ENCODE results near the gene RHPN2. TPM values are rescaled to one million over a fixed set of nuclear protein-coding genes. Genes with fewer than 3 reads are reported as not detected.

The RHPN2 gene
- total RNA-seq (2021; fragmentation: NEBNext Ultra II Directional; extraction: Animal tissue kit (Norgen Biotek cat#: 25700)) = 31.1 and 36.2 TPM in 2 replicates
- 22.8 and 27.2 TPM in 2 replicates for polyA plus RNA-seq (2011; rRNA removed)
- 28.8 TPM for polyA plus RNA-seq (2011; cell fraction: cytosol; rRNA removed)
- polyA plus RNA-seq (2011; cell fraction: nucleus; rRNA removed) = 26.0 TPM
- 23.3 to 37.2 TPM (median 28.3 TPM) in 4 replicates for polyA plus RNA-seq (2012, experiment 1 of 2)
- 15.6 TPM for polyA plus RNA-seq (2012, experiment 2 of 2)
- 14.1 TPM for polyA plus RNA-seq (2013, experiment 1 of 2)
- polyA plus RNA-seq (2013, experiment 2 of 2) = 15.8 TPM
- 29.3 and 36.6 TPM in 2 replicates for polyA minus RNA-seq (2011; rRNA and poly(A)+ RNA removed)
- polyA minus RNA-seq (2011; cell fraction: cytosol; rRNA and poly(A)+ RNA removed) = 33.2 TPM
- polyA minus RNA-seq (2011; cell fraction: nucleus; rRNA and poly(A)+ RNA removed) = 18.1 TPM
- long read RNA-seq, experiment 1, transcript RHPN2-201 (15 exons, 3,500 nt) = major isoform, 6 of 31 reads
- long read RNA-seq, experiment 1, partial matches to known transcripts = 9 of 31 reads
- long read RNA-seq, experiment 1, other reads (novel, unspliced or antisense) = 12 of 31 reads
- long read RNA-seq, experiment 2, partial matches to known transcripts = 1 of 5 reads
- long read RNA-seq, experiment 2, other reads (novel, unspliced or antisense) = 0 of 5 reads

GRCh38 chr19:33064792-33065550 is at the start of gene RHPN2:
Gene RHPN2 (minus strand): TSS chr19:33064888. CDS start chr19:33064852, 36 bp downstream.
- Histone ChIP-seq H3K23ac (ENCODE audit: insufficient read length) (no peak within 1 kb of the TSS), H3K56ac (replicated peaks; ENCODE audit: insufficient read length, low read depth, low read length) (peak within 1 kb of the TSS; percentile 46), H3K14ac (ENCODE audit: insufficient read length) (no peak within 1 kb of the TSS), H3K4me1 (replicated peaks in 1 of 4; ENCODE audit: control insufficient read depth in 3 of 4, insufficient read depth in 4 of 4, low read length in 3 of 4) (peaks cover 0 to 4% (median 0%) of the 10 kb centered on the region in 4 experiments; a peak in 1 of 7 replicates), H4K8ac (ENCODE audit: extremely low read depth, insufficient read depth, low read length) (peak within 1 kb of the TSS; percentile 94), H2BK15ac (ENCODE audit: low read length) (0 out of 2 replicates have a peak within 1 kb of the TSS, but pooled peaks have one; percentile 46), H4K5ac (ENCODE audit: insufficient read length, low read depth, low read length) (peak within 1 kb of the TSS; percentile 59), H3K36me3 (ENCODE audit: control insufficient read depth in 2 of 4, insufficient read depth in 4 of 4, low read length in 3 of 4) (no peaks in the 10 kb centered on the region), H3K79me2 (ENCODE audit: control insufficient read depth in 1 of 2, insufficient read depth in 2 of 2, low read length in 2 of 2) (peaks cover 5 to 39% of the 10 kb centered on the region in 2 experiments), H2AK5ac (ENCODE audit: low read depth, low read length) (no peak within 1 kb of the TSS), H2BK20ac (ENCODE audit: low read length) (no peak within 1 kb of the TSS), H3K27ac (ENCODE audit: low read depth, low read length) (no peak within 1 kb of the TSS), H3K4me2 (ENCODE audit: insufficient read depth in 1 of 2, low read depth in 2 of 2, low read length in 2 of 2) (peak within 1 kb of the TSS; percentile 61 to 79), H4K91ac (replicated peaks; ENCODE audit: insufficient read length, low read length) (peak within 1 kb of the TSS; percentile 54), H2BK12ac (ENCODE audit: low read depth, low read length) (0 out of 2 replicates have a peak within 1 kb of the TSS, but pooled peaks have one; percentile 4), H2AFZ (ENCODE audit: low read length) (0 out of 2 replicates have a peak within 1 kb of the TSS, but pooled peaks have one; percentile 5), H2BK120ac (replicated peaks; ENCODE audit: low read depth, low read length) (no peak within 1 kb of the TSS), H3K79me1 (ENCODE audit: low read depth, low read length) (peaks cover 10% of the 10 kb centered on the region; the same call in 1 of the 2 replicates), H4K20me1 (replicated peaks in 1 of 2; ENCODE audit: control insufficient read depth in 1 of 2, insufficient read depth in 2 of 2, low read length in 2 of 2) (peaks cover 3 to 5% of the 10 kb centered on the region in 2 experiments), H3K27me3 (replicated peaks in 1 of 4; ENCODE audit: control insufficient read depth in 3 of 4, extremely low read depth in 1 of 4, insufficient read depth in 3 of 4, low read length in 3 of 4) (peaks cover 0 to 4% (median 3%) of the 10 kb centered on the region in 4 experiments; a peak in 4 of 7 replicates), H3K9me3 (ENCODE audit: insufficient read depth in 2 of 2, low read depth in 1 of 2, low read length in 1 of 2) (no peaks in the 10 kb centered on the region), H3K18ac (ENCODE audit: extremely low read depth, low read length) (peak within 1 kb of the TSS; percentile 87), H2BK5ac (ENCODE audit: low read depth, low read length) (no peak within 1 kb of the TSS; the same call in 1 of the 2 replicates), H3K9ac (replicated peaks in 1 of 4; ENCODE audit: extremely low read depth in 1 of 4, low read depth in 3 of 4, low read length in 3 of 4) (peak within 1 kb of the TSS; percentile 29 to 62 (median 48); a peak in 6 of 7 replicates), H3K23me2 (ENCODE audit: low read depth, low read length) (peaks cover 3% of the 10 kb centered on the region; the same call in 1 of the 2 replicates), H3K4me3 (ENCODE audit: extremely low read depth in 1 of 4, insufficient read depth in 2 of 4, low read depth in 3 of 4, low read length in 4 of 4) (peak within 1 kb of the TSS; percentile 54 to 100 (median 75)), H3K4ac (replicated peaks; ENCODE audit: insufficient read length, low read depth, low read length) (no peak within 1 kb of the TSS)
- CTCF ChIA-PET (ENCODE audit: partially characterized antibody) = interaction anchor here (0.7 kb wide), 1 partner anchor 26 kb away, joined by 3 read pairs; no protein-coding TSS in a partner anchor
- FAIRE-seq (no peak), DNase-seq (ENCODE audit: low read depth in 1 of 2, low spot score in 2 of 2) (peak in 1 of 2 experiments; percentile 82)
- 7% methylated on average over 51 of the region's 86 CpGs; no CpG with 5 or more reads in 1 of the 2 experiments for WGBS, 2 experiments (ENCODE audit: extremely low coverage in 1 of 2, insufficient coverage in 1 of 2, insufficient read length in 1 of 2, insufficient replicate concordance in 2 of 2, low coverage in 1 of 2, low lambda C conversion rate in 2 of 2, missing lambda C conversion rate in 1 of 2)
- POLR2A ChIA-PET (ENCODE audit: partially characterized antibody) = interaction anchor here (1.0 to 4.1 kb wide), 5 partner anchors 13 to 18 kb away, joined by 3 to 12 read pairs (median 3); partner anchors contain the start of gene GPATCH1
- no peak for TF ChIP-seq RXRA (IDR thresholded peaks at IDR 0.05; ENCODE audit: insufficient read depth, low read depth, low read length)
- TF ChIP-seq TAF7 (optimal IDR thresholded peaks at IDR 0.05; ENCODE audit: borderline replicate concordance, low read depth, low read length) = peak; percentile 51
- TF ChIP-seq, protein P1, sequence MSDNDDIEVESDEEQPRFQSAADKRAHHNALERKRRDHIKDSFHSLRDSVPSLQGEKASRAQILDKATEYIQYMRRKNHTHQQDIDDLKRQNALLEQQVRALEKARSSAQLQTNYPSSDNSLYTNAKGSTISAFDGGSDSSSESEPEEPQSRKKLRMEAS (IDR thresholded peaks at IDR 0.05) = peak; percentile 36; the same call in 1 of the 2 replicates
- TF ChIP-seq POLR2A (IDR thresholded peaks at IDR 0.05; ENCODE audit: control extremely low read depth in 1 of 2, low read depth in 2 of 2, low read length in 2 of 2) = peak in 1 of 2 experiments; percentile 29; a peak in 1 of 3 replicates
- TF ChIP-seq TBP (IDR thresholded peaks at IDR 0.05; ENCODE audit: low read depth, low read length) = peak; percentile 45; the same call in 1 of the 2 replicates
- no peak for TF ChIP-seq CREB1 (IDR thresholded peaks at IDR 0.05)
- peak; percentile 89 for TF ChIP-seq KDM4A (IDR thresholded peaks at IDR 0.05; ENCODE audit: low read depth, low read length, severe bottlenecking)
- TF ChIP-seq ASH2L (IDR thresholded peaks at IDR 0.05; ENCODE audit: low read length) = no peak
